ENCODE data around the gene SLC25A48.
"Not testable (repeated sequence)": the region's sequence is repeated elsewhere in the genome, so short reads cannot be mapped to it uniquely, and the experiment has no call there.

SLC25A48 gene

GRCh38 chr5:135829681-135830383, 4.6 kb upstream of the SLC25A48 start:
- DNase-seq (ENCODE audit: low spot score), result peak; percentile 76

- DNase-seq (ENCODE audit: low spot score), result no peak
Measured at GRCh38 chr5:135830384-135830700, 4.1 kb upstream of the SLC25A48 start.

- DNase-seq (ENCODE audit: low spot score), result no peak
Measured at GRCh38 chr5:135830876-135831275, 3.6 kb upstream of the SLC25A48 start.

- no peak for DNase-seq (ENCODE audit: low spot score)
Measured at GRCh38 chr5:135831439-135831838, 3.0 kb upstream of the SLC25A48 start.

GRCh38 chr5:135831851-135832555, 2.5 kb upstream of the SLC25A48 start:
- DNase-seq (ENCODE audit: low spot score), result no peak

GRCh38 chr5:135832941-135833920, 1.2 kb upstream of the SLC25A48 start:
- DNase-seq (ENCODE audit: low spot score), result no peak

GRCh38 chr5:135833961-135834638, 363 bp upstream of the SLC25A48 start:
- DNase-seq (ENCODE audit: low spot score), result peak; percentile 6

GRCh38 chr5:135835766-135836165, 1.3 kb downstream of the SLC25A48 start:
- no peak for DNase-seq (ENCODE audit: low spot score)

GRCh38 chr5:135838395-135838794, 3.9 kb downstream of the SLC25A48 start:
- DNase-seq (ENCODE audit: low spot score), result not testable (repeated sequence)

- no peak for DNase-seq (ENCODE audit: low spot score)
Measured at GRCh38 chr5:135839566-135839965, 5.1 kb downstream of the SLC25A48 start.

GRCh38 chr5:135840959-135841358, 6.5 kb downstream of the SLC25A48 start:
- no peak for DNase-seq (ENCODE audit: low spot score)

GRCh38 chr5:135842737-135843136, 8.3 kb downstream of the SLC25A48 start:
- DNase-seq (ENCODE audit: low spot score), result no peak

GRCh38 chr5:135843571-135844337, 9.3 kb downstream of the SLC25A48 start:
- DNase-seq (ENCODE audit: low spot score), result no peak

GRCh38 chr5:135846311-135846710, 11.8 kb downstream of the SLC25A48 start:
- no peak for DNase-seq (ENCODE audit: low spot score)

- no peak for DNase-seq (ENCODE audit: low spot score)
Measured at GRCh38 chr5:135847976-135848375, 13.5 kb downstream of the SLC25A48 start.

- no peak for DNase-seq (ENCODE audit: low spot score)
Measured at GRCh38 chr5:135850231-135850630, 15.8 kb downstream of the SLC25A48 start.

- no peak for DNase-seq (ENCODE audit: low spot score)
Measured at GRCh38 chr5:135850671-135851070, 16.2 kb downstream of the SLC25A48 start.

GRCh38 chr5:135851186-135851914, 16.9 kb downstream of the SLC25A48 start:
- DNase-seq (ENCODE audit: low spot score), result no peak

- no peak for DNase-seq (ENCODE audit: low spot score)
Measured at GRCh38 chr5:135851915-135852845, 17.7 kb downstream of the SLC25A48 start.
